MV-4-11 (cell line): ENCODE results near the gene BET1L.
A peak's percentile ranks its signal among the peaks of the same experiment; 100 is the strongest.

ENCODE experiments used
- DNase-seq: peaks from one replicate; lab custom pipeline; 2025; lab: John Stamatoyannopoulos, UW

Gene BET1L

DNA sequence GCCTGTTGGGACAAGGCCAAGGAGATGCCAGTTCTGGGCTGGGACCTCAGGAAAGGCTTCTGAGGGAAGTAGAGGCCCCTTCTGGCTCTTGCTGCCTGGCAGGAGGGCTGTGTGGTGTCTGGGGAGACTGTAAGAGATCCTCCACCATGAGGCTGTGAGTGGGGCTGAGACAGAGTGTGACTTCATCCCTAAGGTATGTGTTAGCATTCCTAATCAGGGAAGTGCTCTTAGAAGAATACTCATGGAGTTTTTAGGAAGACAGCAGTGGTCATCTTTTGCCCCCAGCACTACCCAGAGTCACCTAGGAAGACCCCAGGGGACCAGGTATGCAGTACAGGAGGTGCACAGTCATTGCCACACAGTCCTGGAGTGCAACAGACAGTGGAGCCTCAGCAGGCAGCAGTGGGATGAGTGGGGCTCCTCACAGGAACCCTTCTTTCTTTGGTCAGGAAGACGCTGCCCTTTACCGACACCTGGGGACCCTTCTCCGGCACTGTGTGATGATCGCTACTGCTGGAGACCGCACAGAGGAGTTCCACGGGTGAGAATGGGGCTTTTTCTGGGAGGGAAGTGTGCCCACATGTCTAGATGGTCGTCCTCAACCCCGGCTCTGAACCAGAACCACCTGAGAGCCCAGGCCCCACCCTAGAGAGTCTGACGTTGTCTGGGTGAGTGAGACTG, 3.1 kb upstream of the BET1L start:
- DNase-seq: no peak

DNA sequence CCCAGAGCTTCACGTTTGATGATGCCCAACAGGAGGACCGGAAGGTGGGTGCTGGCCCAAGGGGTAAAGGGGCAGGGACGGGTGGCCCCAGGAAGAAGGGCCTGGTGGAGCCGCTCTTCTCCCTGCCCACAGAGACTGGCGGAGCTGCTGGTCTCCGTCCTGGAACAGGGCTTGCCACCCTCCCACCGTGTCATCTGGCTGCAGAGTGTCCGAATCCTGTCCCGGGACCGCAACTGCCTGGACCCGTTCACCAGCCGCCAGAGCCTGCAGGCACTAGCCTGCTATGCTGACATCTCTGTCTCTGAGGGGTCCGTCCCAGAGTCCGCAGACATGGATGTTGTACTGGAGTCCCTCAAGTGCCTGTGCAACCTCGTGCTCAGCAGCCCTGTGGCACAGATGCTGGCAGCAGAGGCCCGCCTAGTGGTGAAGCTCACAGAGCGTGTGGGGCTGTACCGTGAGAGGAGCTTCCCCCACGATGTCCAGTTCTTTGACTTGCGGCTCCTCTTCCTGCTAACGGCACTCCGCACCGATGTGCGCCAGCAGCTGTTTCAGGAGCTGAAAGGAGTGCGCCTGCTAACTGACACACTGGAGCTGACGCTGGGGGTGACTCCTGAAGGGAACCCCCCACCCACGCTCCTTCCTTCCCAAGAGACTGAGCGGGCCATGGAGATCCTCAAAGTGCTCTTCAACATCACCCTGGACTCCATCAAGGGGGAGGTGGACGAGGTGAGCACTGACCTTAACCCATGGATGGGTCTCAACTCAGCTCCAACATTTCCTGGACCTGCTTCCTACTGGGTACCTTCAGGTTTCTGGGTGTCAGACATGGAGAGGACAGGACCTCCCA, 2.3 kb upstream of the BET1L start:
- DNase-seq: peak; percentile 40

DNA sequence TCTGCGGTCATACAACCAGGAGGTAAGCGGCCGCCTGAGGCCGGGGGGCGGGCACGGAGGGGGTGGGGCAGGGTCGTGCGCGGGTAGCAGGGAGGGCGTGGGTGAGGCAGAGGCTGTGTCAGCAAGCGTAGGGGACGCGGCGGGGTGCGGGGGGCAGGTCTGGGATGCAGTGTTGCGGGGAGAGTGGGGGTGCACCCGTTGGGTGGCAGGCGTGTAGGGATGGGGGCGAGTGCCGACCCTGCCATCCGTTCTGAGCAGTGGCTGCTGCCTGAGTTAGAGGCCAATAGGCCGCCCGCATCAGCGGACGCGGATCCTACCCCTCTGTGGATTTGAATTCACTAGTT, 1.7 kb upstream of the BET1L start:
- no peak for DNase-seq

DNA sequence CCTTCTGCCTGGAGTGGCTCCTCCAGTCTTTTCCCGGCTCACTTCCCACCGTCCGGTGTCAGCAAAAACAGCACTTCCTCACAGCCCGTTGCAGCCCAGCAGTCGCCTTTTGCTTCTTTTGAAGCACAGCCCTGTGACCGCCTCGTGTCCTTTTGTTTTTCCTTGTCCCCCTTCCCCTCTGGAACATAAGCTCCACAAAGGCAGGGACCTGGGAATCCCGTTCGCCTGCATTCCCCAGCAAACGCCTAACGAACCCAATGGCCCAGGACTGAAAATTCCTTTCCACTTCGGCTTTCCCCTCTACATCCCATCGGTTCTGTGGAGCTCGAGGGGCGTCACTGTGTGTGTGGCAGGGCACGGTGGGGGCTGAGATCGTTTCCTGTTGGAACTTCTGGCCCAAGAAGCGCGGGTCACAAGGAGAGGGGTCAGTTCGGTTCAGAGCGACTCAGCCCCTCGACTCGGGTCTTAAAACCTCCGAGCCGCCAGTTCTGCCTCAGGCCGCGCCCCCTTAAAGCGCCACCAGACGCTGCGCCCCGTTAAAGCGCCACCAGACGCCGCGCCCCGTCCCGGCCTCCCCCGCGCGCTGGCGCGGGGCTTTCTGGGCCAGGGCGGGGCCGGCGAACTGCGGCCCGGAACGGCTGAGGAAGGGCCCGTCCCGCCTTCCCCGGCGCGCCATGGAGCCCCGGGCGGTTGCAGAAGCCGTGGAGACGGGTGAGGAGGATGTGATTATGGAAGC, 1.1 kb upstream of the BET1L start:
- peak; percentile 66 for DNase-seq

DNA sequence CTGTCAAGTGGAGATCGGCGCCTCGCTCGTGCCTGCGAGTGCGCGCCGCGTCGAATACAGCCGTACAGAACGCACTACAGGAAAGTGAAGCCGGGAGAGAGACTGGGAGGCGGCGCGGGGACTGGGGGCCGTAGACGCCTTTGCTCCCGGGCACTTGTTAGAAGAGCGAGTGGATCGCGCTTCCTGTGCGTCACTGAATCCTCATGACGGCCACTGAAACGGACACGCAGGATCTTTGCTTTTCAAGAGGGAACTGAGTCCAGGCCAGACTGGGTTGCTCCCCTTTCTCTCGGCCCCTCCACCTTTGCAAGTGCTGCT, 623 bp upstream of the BET1L start:
- peak; percentile 45 for DNase-seq

DNA sequence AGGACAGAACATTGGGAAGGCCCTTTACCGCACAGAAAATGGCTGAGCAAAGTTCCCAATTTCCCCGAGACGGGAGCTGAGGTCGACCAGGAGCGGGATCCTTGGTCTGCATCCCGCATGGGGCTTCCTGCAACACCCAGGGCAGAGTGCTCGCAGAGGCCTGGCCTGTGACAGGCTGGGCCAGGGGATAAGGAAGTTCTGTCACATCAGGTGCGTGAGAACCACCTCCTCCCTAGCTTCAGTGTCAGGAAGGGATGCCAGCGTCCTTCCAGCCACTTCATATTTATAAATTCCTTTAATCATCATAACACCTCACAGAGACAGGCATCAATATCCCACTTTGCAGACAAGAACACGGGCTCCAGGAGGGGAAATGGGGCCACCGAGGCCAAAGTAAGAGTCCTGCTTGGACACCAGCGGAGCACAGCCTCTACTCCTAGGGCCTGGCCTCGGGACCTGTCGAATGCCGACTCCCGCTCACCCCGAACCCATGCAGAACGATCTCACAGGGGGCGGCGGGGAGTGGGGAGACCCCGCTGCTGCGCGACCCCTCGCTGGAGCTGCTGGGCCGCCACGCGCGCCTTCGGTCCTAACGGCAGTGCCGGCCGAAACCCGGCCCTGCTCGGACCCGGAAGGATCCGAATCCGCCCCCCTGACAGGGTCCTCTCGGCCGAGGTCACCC, 532 bp downstream of the BET1L start:
- DNase-seq: peak; percentile 27

DNA sequence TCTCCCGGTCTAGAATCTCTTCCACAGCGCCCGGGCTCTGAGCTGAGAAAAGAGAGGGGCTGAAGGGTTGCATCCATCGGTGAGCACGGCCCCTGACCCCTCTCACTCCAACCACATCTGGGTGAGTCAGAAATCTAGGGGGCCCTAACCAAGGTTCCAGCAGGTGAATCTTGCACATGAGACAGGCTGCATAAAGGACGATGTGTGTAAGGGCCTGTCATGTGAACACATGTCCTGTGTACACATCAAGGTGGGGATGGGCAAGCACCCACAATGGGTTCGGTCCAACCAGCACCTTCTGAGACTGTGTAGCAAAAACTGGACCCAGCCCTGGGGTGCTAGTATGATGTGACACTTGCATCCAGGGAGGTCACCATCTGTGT, 1.2 kb downstream of the BET1L start:
- DNase-seq: no peak

DNA sequence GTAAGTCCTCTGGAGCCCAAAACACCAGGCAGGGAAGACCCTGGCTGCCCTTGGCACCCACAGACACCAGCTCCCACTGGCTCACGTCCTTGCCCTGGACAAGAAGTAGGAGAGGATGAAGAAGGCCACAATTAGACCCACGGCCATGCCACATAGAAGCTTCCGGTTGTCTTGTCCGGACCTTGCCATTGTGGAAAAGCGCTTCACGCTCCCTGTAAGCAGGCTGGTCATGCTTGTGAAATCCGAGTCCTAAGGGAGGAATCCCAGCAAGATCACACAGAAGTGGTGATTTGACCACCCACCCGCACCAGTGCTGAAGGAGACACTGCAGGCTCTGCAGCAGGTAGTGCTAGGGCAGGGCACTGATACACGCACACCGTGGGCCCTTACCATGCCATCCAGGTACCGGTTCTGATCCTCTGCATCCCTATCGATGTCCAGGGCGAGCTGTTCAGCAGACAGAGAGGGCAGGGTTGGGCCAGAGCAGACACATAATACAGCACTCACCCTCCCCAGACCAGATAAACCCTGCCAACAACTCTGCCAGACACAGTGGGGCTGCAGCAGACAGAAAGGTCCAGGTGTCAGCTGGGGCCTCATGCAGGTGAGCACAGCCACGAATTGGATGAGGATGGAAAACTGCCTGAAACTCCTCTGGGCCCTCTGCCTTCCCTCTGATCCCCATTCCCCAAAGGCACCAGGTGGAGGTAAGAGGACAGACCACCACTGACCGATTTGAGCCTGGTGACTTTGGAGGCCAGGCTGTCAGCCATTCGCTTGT, 1.8 kb downstream of the BET1L start:
- DNase-seq: no peak

DNA sequence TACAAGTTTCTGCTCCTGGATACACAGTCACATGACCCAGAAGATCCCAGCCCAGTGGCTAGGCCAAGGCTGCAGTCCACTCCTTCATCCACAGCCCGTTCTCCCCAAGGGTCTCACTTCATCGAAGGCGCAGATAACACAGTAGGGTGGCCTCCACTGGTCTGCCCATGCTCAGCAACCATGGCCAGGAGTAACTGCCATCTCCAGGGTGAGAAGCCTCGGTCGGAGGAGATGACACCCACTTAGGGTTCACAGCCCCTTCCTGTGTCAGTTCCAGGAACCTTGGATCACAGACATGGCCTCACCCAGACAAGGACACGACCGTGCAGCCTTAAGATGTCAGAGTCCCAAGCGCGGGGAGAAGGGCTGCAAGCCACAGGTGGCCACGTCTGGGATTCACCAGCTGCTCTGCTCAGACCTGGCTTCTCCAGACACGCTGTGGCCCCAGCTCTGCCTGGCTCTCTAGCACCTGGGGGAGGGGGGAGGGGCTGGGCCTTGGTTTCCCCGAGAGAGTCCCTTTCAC, 2.6 kb downstream of the BET1L start:
- no peak for DNase-seq

DNA sequence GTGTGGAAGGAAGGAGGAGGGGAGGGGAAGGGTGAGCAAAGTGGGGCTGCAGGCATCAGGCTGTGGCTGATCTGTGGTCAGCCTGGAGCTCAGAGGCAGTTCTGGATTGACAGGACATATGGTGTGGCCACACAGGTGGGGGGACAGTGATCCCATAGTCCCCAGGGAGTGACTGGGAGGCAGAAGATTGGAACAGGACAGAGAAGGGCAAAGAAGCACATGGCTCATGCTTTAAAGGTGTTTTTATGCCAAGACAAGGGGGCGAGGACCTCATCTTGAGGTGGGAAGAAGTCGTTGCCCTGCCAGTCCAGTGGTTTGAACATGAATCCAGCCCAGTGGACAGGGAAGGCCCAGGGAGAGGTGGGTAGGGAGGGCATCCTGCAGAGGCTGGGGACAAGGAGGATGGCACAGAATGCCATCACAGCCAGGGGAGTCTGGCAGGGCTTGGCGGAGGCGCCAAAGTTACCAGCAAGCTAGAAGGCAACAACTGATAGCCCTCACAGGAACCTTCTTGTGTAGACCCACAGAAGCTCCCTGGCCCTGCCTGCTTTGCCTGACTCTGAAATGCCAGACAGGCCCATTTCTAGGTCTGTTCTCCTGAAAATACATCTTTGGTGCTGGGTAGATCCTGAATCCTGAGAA, 3.1 kb downstream of the BET1L start:
- DNase-seq: no peak

DNA sequence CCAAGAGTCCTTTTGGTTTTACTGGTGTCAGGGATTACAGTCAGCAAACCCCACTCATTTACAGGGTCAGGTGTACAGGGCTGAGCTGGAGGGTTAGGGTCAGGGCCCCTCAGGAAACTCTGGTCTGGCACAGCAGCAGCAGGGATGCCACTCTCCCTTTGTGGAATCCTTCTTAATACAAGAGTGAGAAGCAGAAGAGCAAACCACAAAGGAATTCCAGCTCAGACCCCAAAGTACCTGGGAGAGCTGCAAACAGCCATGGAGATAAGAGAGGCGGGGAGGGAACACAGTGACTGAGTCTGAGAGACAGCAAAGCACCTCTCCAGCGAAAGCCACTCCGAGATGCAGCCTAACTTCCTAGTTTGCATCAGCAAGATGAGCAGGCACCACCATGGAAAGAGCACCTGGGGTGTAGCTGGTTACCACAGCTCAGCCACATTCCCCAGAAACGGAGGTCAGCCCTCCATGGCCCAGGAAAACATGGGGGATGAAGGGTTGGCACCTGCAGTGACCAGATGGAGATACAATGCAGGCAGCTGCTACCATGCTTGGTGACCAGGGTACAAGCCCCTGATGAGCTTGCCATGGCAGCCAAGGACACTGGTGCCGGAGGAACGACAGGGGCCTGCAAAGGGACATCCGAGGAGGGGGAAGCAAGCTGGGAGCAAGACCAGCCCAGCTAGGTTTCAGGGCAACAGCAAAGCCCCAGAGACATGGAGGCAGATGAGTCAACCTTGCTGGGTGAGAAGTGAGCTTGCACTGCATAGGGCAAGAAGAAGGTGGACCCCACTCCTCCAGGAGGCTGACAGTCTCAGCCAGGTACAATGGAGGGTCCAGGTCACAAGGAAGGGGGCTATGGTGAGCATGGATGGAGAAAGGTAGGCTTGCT, 3.9 kb downstream of the BET1L start:
- DNase-seq: no peak

DNA sequence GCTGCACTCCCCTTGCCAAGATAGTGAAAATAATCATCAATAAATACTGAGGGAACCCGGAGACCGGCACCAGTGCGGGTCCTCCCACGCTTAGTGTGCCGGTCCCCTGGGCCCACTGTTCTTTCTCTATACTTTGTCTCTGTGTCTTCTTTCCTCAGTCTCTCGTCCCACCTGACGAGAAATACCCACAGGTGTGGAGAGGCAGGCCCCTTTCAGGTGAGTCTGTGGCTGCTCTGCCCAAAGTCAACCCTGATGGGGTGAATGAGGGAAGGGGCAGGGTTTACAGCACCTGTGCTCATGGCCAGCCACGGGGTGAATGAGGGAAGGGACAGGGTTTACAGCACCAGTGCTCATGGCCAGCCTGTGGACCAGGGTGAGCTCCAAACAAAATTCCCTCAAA, 4.7 kb downstream of the BET1L start:
- no peak for DNase-seq

DNA sequence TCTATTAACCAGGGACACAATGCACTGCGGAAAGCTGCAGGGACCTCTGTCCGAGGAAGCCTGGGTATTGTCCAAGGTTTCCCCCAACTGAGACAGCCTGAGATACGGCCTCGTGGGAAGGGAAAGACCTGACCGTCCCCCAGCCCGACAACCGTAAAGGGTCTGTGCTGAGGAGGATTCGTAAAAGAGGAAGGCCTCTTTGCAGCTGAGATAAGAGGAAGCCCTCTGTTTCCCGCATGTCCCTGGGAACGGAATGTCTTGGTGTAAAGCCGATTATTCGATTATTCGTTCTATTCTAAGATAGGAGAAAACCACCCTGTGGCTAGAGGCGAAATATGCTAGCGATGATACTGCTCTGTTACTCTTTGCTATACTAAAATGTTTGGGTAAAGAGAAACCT, 5.2 kb downstream of the BET1L start:
- DNase-seq: peak; percentile 24

DNA sequence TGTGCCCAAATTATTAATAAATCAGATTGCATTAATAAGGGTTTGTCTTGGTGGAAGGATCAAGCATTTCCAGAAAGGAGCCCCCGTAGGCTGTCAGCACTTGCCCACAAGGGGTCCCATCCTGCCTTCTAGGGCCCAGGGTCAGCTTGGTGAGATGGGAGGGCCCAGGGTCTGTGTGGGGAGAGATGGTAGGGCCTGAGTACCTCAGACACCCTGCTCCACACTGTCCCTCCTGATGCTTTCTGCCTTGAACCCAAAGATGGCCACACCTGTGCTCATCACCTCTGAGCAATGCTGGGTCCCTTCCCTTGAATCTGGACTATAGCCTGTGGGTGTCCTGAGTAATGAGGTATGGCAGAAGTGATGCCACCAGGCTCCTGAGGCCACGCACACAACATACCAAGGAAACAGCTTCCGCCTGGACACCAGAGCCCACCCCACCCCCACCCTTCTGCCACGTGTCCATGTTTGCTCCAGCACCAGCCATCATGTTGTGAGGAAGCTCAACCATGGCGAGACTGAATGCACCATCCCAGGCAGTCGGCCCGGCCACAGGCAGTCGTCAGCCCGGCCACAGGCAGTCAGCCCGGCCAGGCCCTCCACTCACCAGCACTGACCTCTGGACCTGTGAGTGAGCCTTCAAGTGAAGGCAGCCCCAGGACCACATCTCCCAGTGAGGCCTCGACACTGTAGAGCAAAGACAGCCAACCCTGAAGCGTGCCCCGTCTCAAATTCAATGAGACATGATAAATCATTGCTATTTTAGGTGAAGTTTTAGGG, 6.8 kb downstream of the BET1L start:
- DNase-seq: no peak

DNA sequence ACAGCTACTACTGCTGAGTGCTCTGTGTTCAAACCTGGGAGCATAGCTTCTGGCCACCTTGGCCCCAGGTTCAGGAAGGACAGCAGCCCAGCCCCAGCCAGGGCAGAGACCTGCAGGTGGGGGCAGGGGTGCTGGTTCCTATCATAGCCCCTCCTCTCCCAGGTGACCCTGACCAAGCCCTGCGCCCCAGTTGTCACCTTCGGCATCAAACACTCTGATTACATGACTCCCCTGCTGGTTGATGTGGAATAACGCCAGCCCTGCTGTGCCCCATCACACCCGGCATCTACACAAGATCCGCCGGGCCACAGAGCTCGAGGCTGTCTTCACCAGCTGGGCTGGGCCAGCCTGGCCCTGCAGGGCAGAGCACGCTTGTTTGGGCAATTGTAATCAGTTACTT, 7.4 kb downstream of the BET1L start:
- DNase-seq: no peak

DNA sequence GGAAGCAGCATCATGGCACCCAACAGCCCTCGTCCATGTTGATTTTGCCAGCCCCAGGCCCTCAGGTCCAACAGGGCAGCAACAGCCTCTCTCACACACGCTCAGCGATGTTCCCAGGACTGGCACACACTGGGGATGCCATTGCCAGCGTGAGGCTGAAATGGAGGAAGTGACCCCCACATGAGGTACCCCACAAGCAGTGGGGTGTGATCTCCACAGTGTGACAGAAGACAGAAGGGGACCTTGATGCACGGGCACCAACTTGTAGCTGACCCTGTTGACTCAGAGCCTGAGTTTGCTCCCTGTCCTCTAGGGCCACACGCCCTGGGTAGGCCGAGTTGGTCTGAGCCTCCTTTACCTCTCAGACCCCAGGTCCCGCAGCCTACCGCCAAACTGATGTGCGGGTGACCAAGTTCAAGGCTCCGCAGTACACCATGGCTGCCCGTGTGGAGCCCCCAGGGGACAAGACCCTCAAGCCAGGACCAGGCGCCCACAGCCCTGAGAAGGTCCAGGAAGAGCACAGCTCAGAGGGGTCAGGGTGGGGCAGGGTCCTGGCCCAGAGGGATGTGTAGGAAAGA, 8.1 kb downstream of the BET1L start:
- no peak for DNase-seq

DNA sequence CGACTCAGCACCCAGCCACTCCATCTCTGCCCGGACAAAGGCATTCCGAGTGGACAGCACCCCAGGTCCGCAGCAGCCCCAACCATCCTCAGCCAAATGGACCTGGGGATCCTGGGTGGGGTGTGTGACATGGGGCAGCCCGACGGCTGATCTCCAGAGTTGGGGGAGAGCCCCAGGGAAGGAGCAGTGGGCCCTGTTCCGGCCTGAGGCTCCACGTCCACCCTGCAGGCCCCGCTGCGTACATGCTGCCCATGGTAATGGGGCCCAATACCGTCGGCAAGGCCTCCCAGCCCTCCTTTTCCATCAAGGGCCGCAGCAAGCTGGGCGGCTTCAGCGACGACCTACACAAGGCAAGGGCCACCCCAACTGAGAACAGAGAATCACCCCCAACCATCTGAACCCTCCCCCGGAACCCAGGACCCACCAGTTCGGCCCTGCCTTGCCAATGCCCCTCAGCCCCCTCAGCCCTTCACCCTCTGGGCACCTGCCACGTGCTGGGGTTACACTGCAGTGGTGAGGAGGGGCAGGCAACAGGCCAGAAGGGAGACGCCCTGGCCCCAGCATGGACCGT, 8.9 kb downstream of the BET1L start:
- no peak for DNase-seq

DNA sequence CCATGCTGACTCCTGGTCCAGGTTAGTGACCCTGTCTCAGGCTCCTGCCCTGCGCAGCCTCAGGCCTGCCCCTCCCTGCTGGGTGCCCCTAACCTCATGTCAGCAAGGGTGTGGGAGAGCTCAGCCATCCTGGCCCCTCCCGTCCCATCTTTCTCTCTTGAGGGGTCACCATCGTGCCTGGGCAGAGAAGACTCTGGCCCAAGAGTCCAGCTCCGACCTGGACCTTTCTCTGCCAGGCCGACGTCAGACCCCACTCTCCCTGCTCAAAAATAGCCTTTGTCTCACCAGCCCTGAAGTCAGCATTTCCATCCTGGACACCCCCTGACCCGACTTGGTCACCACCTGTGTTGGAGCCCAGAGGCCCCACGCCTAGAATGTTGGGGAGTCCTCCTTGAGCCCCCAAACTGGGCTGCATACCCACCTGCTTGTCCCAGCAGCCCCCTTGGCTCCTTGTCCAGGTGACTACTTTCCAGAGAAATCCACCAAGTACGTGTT, 9.4 kb downstream of the BET1L start:
- DNase-seq: no peak
